ENCODE measurements around the gene ASCC2. TPM values are rescaled to one million over a fixed set of nuclear protein-coding genes. Genes with fewer than 3 reads are reported as not detected.

Gene ASCC2
- total and polyA plus RNA-seq, 2 experiments from 2014 or later = 30.5 to 31.3 TPM

- no peaks in the 10 kb centered on the region for H3F3A ChIP-seq (replicated peaks; ENCODE audit: low read depth)
- no peaks in the 10 kb centered on the region for H3K9me2 ChIP-seq (ENCODE audit: insufficient read depth)
- Mint-ChIP-seq H3K4me1 (peaks cover 10% of the 10 kb centered on the region), H3K4me3 (no peak overlapping the region), H3K9me3 (no peaks in the 10 kb centered on the region), H3K27ac (no peak overlapping the region), H3K36me3 (ENCODE audit: low read depth) (peaks cover 17% of the 10 kb centered on the region), H3K27me3 (ENCODE audit: insufficient read depth, low read depth, poor library complexity) (peaks cover 6% of the 10 kb centered on the region)
- TF ChIP-seq NANOG (IDR thresholded peaks at IDR 0.05; ENCODE audit: borderline replicate concordance) = no peak
- TF ChIP-seq ZNF331 (CRISPR knock-in tag; IDR thresholded peaks at IDR 0.05; ENCODE audit: low read depth) = no peak
- no peak for TF ChIP-seq EZH2phosphoT487 (IDR thresholded peaks at IDR 0.05; ENCODE audit: unreplicated experiment)
- TF ChIP-seq ETS1 (IDR thresholded peaks at IDR 0.05) = no peak
- no peak for TF ChIP-seq ZNF114 (CRISPR knock-in tag; IDR thresholded peaks at IDR 0.05)
- no peak for TF ChIP-seq CTCF (conservative IDR thresholded peaks at IDR 0.05; ENCODE audit: low read depth in 2 of 2)
- TF ChIP-seq POLR2AphosphoS5 (IDR thresholded peaks at IDR 0.05; ENCODE audit: low read depth) = no peak
- no peak for TF ChIP-seq REST (IDR thresholded peaks at IDR 0.05; ENCODE audit: unreplicated experiment)
- no peak for TF ChIP-seq STAT1 (IDR thresholded peaks at IDR 0.05; ENCODE audit: unreplicated experiment)
- no peak for TF ChIP-seq JUNB (IDR thresholded peaks at IDR 0.05; ENCODE audit: unreplicated experiment)
- no peak for TF ChIP-seq CREB1 (CRISPR knock-in tag; IDR thresholded peaks at IDR 0.05; ENCODE audit: low read depth)
- no peak for TF ChIP-seq EZH2 (IDR thresholded peaks at IDR 0.05; ENCODE audit: low read depth, unreplicated experiment)
- TF ChIP-seq ZNF462 (CRISPR knock-in tag; IDR thresholded peaks at IDR 0.05) = no peak
- no peak overlapping the region for H3K27ac ChIP-seq (ENCODE audit: low read depth)
- no peak overlapping the region for H3K4me2 ChIP-seq
- no peaks in the 10 kb centered on the region for H4K20me1 ChIP-seq (replicated peaks; ENCODE audit: insufficient read depth)
- H3K36me3 ChIP-seq (ENCODE audit: insufficient read depth) = no peaks in the 10 kb centered on the region; the same call in 1 of the 2 replicates
- H3K79me2 ChIP-seq (replicated peaks; ENCODE audit: insufficient read depth) = no peaks in the 10 kb centered on the region
- no peak for DNase-seq (ENCODE audit: low spot score)
- no peaks in the 10 kb centered on the region for H3K27me3 ChIP-seq (ENCODE audit: insufficient read depth)
- no peak overlapping the region for H3K4me3 ChIP-seq
- no peaks in the 10 kb centered on the region for H3K4me1 ChIP-seq (ENCODE audit: insufficient read depth)
- no peak for ATAC-seq
- no peak overlapping the region for H2AFZ ChIP-seq
Observed at GRCh38 chr22:29788339-29789279, 49.5 kb downstream of the ASCC2 start.
